ENCODE measurements around the gene SNRPA1.

Gene SNRPA1

GRCh38 chr15:101320501-101321052, 25.5 kb upstream of the SNRPA1 start:
- DNase-seq, result peak in 1 of 56 donors; percentile 27

DNA sequence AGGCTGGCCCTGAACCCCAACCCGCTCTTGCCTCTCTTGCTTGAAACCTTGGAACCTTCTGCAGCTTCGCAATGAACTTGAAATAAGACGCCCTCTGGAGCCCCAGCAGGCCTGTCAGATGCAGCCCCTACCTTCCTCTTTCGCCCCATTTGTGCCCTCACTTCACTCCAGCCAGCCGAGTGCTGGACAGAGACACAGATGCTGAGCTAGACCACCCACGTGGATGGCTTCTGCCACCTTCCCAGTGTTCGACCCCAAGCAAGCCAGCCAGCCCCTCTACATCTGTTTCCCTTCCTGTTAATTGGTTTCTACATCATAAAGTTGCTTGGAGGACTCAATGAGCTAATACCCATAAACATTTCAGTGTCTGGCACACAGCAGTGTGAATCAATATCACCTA, 23.8 kb upstream of the SNRPA1 start:
- DNase-seq, result no peak

DNA sequence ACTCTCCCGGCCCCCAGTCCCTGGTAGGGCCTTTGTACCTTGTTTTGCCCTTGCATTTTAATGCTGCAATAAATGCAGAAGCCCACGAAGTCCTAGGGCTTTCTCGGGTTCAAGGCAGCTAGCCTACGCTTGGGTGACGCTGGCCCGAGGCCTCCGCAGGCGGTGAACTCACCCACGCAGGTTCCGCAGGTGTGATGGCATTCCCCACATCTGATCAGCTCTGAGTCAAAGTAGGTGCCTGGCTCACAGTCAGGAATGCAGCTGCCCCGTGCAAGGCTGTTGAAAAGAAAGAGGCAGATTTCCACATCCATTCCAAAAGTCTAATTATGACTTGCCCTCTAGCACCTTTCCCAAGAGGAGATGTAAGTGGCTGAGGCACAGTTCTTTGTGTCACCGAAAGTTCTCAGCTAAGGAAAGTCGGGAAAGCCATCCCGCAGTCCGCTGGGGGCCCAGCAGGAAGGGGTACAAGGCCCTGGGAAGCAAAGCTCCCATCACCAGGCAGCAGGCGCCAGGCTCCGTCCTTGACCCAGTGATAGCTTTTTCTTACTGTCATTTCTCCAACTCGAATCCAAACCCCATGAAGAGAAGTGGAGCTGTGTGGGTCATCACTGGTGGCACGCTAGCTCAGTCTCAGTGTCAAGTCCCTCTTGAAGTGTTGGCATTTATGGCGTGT, 23.2 kb upstream of the SNRPA1 start:
- no peak for DNase-seq

DNA sequence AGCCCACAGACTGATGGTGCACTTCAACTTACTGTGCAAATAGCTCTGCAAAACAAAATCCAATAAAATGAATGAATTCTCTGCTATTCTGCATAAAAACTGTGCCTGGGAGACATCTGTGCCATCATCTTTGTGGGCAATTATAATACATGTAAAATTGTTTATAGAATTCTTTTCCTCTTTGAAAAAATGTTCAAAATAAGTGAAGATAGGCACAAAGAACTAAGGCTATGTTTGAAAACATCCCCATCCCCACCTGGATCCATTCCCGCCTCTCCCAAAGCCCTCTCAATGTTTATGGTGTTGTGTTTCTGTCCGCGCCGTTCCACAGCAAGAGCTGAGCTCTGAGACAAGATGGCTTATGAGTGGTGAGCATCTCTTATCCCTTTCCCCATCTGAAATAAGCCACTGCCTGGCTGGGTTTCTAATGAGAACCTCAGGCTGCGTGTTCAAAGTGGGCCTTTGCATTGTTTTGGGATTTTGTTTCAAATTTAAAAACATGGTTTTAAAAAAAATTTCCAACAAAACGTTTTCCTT, 22.4 kb upstream of the SNRPA1 start:
- no peak for DNase-seq

- DNase-seq, result no peak
These were observed 21.5 kb upstream of the SNRPA1 start for GRCh38 chr15:101316529-101316928.

GRCh38 chr15:101315736-101316135, 20.7 kb upstream of the SNRPA1 start:
- DNase-seq, result no peak

GRCh38 chr15:101314336-101315125, 19.5 kb upstream of the SNRPA1 start:
- DNase-seq, result no peak

GRCh38 chr15:101313041-101313761, 18.2 kb upstream of the SNRPA1 start:
- DNase-seq, result no peak

- no peak for DNase-seq
These were observed 15.5 kb upstream of the SNRPA1 start for GRCh38 chr15:101310508-101310907.

DNA sequence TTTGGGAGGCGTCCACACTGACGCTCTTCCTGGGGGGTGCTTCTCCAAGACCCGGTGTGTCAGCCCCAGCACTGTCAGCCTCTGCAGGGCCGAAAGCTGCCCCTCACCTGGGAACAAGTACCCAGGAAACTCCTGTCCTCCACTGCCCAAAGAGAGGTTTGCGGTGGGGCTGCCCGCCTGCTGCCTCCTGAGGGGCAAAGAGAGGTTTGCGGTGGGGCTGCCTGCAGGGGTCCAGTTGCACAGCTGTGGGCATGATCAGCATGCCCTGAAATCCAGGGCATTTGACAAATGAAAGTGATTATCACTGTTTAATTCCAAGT, 15.1 kb upstream of the SNRPA1 start:
- no peak for DNase-seq

GRCh38 chr15:101309436-101310160, 14.6 kb upstream of the SNRPA1 start:
- DNase-seq, result no peak

DNA sequence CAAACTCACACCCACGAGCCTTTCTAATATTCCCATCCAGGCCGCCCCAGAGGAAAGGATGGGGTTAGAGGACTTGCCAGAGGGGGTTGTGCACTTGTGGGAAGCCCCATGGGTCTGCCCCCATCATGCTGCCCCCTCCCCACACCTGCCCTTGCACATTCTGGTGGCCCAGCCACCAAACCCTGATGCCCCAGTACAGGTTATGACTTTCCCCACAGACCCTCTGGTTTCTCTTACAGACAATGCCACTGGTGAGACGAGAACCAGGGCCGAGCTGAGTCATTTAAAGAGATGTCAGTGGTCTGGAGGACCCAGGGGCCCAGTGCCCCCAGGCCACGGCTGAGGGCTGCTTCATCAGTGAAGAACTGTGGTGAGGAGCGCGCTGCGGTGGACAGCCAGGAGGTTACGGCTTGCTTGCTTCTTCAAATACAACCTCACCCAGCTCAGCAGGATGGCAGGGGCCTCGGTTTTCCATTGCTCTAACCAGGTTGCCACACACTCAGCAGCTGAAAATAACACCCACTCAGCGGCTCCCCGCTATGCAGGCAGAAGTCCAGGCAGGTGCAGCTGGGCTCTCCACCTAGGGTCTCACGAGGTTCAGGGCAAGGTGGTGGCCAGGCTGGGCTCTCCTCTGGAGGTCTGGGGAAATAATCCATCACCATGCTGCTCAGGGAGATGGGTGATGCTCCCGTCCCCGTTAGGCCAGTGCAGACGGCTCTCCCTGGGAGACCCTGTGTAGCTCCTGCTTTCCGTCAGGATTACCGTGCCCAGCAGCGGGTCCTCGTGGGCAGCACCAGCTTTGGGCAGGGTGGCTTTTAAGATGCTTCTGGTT, 13.8 kb upstream of the SNRPA1 start:
- no peak for DNase-seq

- no peak for DNase-seq
These were observed 13.0 kb upstream of the SNRPA1 start for GRCh38 chr15:101307897-101308603.

DNA sequence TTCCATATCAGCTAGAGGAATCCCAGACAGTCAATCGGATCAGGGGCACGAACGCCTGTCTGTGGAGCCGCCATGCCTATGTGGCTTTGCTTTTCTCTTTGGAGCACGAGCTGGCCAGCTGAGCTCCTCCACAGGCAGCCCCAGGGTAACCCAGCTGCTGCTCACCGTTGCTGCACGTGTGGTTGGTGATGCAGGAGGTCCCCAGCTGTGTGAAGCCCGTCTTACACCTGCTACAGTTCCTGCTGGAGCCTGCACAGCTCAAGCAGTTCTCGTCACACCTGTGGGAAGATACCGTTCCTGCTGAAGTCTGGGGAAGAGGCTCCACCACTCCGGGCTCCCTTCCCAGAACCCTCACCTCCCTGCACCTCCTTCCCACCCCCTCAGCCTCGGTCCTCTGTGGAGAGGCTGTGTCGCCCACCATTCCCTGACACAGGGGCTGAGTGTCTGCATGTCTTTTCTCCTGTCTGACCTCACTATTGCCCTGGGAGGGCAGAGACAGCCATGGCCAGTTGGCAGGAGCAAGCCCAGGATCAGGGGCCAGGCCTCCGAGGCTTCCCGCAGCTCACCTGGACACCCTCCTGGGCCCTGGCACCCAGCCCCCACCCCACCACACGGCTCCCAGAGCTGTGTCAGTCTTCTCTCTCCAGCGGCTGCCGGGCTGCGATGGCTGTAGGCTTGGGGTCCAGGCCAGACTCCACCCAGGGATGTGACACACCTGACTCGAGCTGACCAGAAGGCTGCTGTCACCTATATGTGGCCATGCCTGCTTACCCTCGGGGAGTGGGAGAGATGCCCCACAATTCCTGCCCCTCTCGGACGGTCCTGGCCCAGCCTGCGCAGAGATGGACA, 12.2 kb upstream of the SNRPA1 start:
- no peak for DNase-seq

DNA sequence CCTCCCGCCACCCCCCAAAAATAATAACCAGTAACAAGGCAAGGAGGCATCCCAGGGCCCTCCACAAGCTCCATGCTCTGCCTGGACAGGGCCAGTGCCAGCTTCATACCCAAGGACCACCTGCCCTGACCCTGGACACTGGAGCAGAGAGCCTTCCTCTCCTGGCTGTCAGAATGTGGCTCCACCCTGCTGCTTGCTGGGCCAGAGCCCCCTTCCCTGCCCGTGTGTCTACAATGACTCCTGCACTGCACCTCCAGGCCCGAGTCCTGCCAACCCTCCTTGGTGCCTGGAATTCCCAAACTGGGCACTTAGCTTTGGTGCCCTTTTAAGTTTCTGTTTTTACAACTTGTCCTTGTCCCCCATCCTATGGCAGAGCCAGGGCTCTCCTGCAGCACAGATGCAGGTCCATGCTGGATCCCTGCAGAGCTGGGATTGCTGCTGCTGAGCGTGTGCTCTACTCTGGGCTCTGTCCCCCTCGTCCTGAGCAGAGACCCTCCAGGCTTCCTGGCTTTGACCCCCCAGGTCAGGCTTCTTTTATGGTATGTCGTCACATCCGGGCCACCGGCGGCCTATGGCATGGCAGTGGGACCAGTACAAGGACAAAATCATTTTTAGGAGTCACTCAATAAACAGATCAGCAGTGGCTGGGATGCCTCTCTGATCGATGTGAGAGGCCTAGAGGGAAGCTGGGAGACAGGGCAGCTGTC, 11.4 kb upstream of the SNRPA1 start:
- DNase-seq, result no peak

GRCh38 chr15:101305820-101306255, 10.8 kb upstream of the SNRPA1 start:
- no peak for DNase-seq

DNA sequence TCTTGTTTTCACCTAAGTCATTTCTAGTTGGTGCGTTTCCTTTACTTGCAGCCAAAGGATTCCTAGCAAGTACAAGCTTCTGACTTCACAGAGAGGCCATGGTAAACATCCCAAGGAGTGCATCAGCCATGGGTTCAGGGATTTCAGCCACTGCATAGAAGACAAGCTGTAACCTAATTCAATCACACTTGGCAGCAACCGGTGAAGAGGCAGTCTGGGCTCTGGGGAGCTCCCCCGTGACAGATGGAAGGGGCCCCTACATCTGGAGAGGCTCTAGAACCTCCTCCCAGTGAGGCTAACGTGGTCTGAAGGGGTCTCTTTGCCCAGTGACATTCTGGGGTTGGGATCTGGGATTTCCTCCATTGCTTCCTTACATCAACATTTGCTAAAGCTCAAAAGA, 8.4 kb upstream of the SNRPA1 start:
- DNase-seq, result no peak

Measured in amygdala (tissue), 56 donors.